Measurements from ENCODE around the gene DNAJC15.
A peak's percentile ranks its signal among the peaks of the same experiment; 100 is the strongest.
"Not testable (repeated sequence)": the region's sequence is repeated elsewhere in the genome, so short reads cannot be mapped to it uniquely, and the experiment has no call there.

The DNAJC15 gene

DNA sequence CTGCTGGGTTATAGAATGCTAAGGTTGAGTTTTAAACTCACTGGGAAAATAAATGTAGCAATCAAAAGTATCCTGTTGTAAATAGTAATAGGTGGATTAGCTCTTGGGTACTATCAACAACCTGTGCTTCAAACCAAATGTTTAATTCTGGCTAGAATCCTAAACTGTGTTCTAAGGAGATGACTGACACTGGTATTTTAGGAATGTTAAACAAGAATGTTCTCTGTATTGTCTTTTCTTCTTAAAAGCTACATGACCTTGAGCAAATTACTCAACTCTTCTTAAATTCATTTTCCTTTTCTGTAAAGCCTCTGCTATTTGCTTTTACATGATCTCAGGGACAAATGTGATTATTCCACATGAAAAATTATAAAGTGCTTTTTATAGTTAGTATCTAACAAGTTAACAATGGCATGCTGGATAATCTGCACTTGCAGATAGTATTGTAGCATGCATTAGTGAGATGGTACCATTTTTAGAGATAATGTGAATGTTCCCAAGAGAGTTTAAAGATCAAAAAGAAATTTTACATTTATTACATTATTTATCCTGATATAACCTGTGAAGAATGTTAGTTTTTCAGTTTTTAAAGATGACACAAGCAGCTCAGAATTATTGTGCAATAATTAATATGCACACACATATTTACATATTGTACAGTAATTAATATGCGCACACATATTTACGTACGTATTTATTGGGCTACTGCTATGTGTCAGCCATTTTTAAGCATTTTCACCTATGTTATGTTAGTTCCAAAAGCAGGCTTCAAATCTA is 17.7 kb upstream of the DNAJC15 start:
- no peak for DNase-seq

DNA sequence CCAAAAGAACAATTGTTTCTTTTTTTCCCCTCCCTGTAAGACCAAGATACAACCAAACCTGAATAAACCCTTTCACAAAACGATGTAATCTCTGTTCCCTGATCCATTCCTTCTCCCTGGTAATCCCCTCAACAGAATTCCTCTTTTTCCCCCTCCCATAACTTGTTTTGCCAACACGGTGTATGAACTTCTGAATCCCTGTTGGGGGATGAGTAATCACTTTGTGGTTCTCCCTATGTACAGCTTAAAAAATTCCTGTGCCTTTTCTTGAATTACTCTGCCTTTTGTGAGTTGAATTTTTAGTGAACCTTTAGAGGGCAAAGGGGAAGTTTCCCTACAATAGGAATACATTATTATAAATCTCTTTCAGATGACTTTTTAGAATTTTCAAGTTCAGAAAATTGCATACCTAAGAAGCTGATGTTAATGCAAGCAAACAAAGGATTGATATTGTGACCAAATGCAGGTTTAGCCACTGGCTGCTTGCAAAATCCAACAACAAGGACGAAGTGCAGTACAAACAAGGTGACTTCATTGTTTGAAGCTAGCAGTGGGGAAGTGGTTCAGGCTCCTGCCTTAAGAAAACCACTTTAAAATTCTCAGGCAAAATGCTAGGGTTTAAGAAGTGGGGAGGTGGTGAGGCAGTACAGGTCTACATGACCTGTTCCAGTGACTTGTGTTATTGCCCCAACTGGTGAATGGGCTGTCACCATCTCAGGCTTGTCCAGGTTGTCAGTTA is 16.3 kb upstream of the DNAJC15 start:
- DNase-seq, result no peak

DNA sequence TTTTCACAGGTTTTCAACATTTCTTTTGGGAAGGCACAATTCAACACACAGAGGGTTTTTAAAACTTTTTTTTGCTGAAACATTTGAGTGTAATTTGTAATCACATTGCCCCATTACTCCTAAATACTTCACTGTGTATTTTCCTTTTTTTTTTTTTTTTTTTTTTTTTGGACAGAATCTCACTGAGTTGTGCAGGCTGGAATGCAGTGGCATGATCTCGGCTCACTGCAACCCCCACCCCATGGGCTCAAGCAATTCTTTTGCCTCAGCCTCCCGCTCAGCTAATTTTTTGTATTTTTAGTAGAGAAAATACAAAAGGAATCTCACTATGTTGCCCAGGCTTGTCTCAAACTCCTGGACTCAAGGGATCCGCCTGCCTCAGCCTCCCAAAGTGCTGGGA is 14.8 kb upstream of the DNAJC15 start:
- no peak for DNase-seq

GRCh38 chr13:43009506-43009905 is 13.9 kb upstream of the DNAJC15 start:
- DNase-seq, result no peak

DNA sequence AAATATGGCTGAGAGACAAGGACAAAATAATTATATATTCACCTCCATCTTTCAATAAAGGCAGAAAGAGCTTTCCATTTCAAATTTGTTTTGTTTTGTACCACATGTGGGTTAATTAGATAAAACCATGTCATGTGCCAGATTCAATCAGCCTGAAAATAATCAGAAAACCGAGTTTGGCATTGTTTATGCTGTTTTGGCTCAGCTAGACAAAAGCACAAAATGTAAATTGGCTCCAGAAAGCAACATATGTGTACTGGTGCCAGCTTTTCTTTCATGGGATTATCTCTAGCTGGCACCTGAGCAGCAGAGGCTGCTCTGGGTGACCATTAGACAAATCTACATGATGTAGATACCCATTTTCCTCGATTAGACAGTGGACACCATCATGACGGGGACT is 9.2 kb upstream of the DNAJC15 start:
- DNase-seq, result no peak

- no peak for DNase-seq
Observed at GRCh38 chr13:43016226-43016625, 7.2 kb upstream of the DNAJC15 start.

DNA sequence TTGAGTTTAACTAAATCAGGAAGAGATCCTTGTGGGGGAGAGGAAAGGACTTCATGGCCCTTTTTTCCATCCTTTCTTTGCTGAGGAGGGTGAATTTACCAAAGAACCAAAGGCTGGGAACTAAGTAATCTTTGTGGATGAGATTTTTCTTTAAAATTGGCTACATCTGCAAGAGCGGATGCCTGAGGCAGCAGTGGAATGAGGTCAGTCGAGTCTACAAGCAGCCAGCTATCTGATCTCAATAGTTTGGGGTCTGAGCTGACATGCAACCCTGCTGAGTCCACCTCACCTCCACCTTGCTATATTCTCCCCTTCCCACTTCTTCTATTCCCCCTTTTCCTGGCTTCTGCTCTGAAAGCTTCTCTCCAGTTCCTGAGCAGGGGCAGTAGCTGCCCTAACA is 3.6 kb upstream of the DNAJC15 start:
- DNase-seq, result no peak

- no peak for DNase-seq
Observed at GRCh38 chr13:43020794-43021193, 2.6 kb upstream of the DNAJC15 start.

- DNase-seq, result no peak
Observed at GRCh38 chr13:43021926-43022670, 1.3 kb upstream of the DNAJC15 start.

DNA sequence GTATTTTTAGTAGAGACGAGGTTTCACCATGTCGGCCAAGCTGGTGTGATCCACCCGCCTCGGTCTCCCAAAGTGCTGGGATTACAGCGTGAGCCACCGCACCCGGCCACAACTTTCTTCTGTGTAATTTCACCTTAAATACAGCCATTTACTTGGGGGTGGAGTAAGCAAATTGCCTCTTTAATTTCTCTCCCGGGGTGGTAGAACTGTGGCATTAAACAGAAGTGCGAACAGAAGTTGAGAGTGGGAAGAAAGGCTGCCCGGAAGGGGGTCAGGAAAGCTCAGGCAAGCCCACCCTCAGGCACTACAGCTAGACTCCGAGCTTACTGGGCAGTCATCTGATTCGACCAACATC is 475 bp upstream of the DNAJC15 start:
- DNase-seq, result peak in 1 of 2 donors; percentile 26

DNA sequence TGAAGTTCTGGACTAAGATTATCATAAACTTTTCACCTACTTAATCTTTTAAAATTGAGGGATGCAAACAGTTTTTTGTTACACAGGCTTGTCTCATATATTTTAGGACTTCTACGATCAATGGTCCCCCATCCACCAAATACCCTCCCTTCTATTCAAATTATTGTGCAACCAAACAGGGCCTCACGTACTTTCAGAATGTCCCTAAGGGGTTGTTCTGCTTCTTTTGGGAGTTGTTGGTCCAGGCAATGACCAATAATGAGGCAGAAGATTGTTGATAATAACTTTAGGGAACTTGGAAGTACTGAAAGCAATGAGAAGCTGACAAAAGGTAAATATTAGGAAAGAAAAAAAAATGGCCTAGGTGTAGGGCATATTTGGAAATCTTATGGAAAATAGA is 2.9 kb downstream of the DNAJC15 start:
- DNase-seq, result no peak

DNA sequence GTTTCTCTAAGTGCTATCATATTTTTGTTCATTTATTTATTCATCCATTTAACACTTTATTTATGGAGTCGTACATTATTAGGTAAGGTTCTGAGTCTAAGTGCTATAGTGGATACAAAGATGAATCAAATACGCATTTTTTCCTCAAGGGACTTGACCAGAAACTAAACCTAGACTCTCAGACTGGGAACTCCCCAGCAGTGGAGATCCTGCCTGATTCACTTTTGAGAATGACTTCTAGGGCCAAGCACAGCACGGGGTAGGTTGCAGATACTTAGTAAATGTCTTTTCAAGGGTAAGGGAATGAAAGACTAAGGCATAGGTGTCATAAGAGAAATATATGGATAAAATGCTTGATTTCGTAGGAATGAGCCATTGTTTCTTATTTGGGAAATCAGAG is 7.2 kb downstream of the DNAJC15 start:
- no peak for DNase-seq

- DNase-seq, result no peak
Observed at GRCh38 chr13:43031881-43032280, 8.5 kb downstream of the DNAJC15 start.

DNA sequence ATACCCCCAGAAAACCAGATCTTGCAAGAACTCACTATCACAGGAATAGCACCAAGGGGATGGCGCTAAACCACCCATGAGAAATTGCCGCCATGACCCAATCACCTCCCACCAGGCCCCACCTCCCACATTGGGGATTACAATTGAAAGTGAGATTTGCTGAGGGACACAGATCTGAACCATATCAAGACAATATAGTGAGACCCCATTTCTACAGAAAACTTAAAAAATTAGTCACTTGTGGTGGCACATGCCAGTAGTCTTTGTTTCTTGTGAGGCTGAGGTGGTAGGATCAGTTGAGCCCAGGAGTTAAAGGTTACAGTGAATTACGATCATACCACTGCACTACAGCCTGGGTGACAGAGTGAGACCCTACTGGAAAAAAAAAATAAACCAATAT is 9.7 kb downstream of the DNAJC15 start:
- DNase-seq, result no peak

DNA sequence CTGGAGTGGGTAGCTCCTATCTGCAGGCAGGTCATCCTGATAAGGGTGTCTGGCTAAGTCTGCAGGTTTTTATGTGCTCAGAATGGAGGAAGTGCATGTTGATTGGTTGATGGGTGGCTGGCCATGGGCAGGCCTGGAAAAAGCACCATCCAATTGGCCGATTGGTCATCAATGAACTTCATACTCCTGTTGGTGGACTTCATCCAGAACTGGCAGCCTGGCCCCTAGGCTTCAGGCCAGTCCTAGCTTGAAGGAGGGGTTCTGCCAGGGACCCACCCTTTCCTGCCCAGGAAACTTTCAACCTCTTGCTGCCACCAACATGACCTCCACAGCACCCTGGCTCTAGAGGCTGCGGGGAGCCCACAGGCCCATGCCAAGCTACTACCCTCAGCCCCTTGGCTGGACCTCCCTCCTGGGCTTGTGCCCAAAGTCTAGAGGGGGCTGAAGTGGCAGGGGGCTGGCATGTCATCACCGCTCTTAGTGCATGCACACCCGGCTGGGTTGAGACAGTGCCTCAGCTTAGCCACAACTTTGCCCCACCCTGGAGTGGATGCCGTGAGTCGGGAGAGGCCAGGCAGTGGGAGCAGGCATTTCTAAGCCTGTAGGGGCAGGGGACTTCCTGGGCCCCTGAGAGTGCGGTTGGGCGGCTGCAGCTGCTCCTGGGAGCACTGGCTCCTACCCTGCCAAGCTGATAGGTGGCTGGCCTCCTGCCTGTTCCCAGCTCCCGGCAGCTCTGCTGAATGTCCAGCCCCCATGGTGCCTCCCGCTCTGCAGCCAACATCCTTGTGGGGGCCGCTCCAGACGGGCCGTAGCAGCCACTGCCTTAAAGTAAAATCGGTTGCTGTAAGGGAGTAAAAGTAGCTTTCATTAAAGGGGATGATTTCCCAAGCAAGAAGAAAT is 13.2 kb downstream of the DNAJC15 start:
- DNase-seq, result no peak

- no peak for DNase-seq
Observed at GRCh38 chr13:43039966-43040365, 16.6 kb downstream of the DNAJC15 start.

DNA sequence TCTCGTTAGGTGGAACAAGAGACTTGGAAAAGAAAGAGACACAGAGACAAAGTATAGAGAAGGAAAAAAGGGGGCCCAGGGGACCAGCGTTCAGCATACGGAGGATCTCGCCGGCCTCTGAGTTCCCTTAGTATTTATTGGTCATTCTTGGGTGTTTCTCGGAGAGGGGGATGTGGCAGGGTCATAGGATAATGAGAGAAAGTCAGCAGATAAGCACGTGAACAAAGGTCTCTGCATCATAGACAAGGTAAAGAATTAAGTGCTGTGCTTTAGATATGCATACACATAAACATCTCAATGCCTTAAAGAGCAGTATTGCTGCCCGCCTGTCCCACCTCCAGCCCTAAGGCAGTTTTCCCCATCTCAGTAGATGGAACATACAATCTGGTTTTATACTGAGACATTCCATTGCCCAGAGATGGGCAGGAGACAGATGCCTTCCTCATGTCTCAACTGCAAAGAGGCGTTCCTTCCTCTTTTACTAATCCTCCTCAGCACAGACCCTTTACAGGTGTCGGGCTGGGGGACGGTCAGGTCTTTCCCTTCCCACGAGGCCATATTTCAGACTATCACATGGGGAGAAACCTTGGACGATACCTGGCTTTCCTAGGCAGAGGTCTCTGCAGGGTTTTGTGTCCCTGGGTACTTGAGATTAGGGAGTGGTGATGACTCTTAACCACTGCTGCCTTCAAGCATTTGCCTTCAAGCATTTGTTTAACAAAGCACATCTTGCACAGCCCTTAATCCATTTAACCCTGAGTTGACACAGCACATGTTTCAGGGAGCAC is 17.4 kb downstream of the DNAJC15 start:
- DNase-seq, result not testable (repeated sequence)

DNA sequence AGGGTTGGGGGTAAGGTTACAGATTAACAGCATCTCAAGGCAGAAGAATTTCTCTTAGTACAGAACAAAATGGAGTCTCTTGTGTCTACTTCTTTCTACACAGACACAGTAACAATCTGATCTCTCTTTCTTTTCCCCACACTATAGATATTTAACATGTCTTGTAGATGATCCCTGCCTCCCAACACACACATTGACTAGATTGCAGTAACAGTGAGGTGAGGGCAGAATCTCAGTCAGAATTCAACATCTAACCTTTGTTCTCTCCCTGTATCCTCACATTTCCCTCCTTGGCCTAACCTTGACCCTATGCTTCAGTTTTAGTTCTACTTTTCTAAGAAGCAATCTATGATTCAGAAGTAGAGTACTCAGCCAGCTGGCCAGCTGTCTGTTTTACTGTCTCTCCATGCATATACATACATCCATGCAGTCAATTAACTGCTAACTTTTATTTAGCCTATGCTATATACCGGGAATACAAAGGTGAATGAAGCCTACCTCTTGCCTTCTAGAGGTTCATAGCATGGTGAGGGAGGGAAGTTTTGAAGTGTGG is 18.1 kb downstream of the DNAJC15 start:
- DNase-seq, result no peak

DNA sequence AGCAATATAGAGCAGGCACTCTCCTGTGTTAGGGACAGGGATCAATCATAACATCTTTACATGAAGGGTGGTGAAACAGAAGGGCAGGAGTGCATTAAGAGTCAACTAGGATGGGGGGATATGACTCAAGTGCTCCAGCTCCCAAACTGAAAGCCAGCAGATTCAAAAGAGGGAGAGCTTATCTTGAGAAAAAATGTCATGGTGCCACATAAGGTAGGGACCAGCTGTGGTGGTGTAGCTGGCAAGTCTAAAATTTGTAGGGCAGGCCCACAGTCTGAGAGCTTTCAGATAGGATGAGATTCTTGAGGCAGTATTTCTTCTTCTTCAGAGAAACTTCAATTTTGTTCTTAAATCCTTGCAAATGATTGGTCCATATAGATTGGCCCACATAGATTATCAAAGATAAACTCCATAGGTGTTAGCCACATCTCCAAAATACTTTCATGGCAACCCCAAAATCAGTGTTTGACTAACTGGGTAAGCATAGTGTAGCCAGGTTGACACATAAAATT is 19.1 kb downstream of the DNAJC15 start:
- no peak for DNase-seq

- no peak for DNase-seq
Observed at GRCh38 chr13:43044720-43045301, 21.4 kb downstream of the DNAJC15 start.

DNA sequence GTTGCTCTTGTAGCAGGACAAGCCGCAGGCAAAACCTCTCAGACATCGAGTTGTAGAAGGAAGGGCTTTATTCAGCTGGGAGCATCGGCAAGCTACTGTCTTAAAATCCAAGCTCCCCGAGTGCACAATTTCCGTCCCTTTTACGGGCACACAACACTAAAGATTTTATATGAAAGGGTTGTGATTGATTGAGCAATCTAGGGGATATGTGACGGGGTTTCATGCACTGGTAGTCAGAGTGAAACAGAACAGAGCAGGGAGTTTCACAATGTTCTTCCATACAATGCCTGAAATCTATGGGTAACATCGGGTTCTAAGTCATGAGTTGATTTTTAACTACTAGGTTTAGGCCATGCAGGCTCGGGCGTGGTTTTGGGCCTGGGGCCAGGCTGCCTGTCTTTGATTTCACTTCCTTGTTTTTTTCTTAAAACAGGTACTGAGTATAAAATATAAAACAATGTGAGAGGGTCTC is 22.0 kb downstream of the DNAJC15 start:
- peak in 1 of 2 donors; percentile 30 for DNase-seq
